Pulmonary artery endothelial cell (primary cell): ENCODE measurements around the gene PARD3. TPM values are rescaled to one million over a fixed set of nuclear protein-coding genes. Genes with fewer than 3 reads are reported as not detected.
A peak's percentile ranks its signal among the peaks of the same experiment; 100 is the strongest.
"Not testable (repeated sequence)": the region's sequence is repeated elsewhere in the genome, so short reads cannot be mapped to it uniquely, and the experiment has no call there.

Experiments
- DNase-seq: peaks from one replicate; pipeline ENCODE4 v3.0.0-alpha.2; 2011; ENCODE audit warnings: low read depth, low spot score
- total RNA-seq: library from RNA; depleted of rRNA; stranded (reverse); fragments of >200 nt; gene quantifications from 2 replicates; pipeline ENCODE4 v1.2.3, GENCODE V29; 2014

The PARD3 gene
- total RNA-seq, 1 donor from 2014 or later = 34.8 TPM

DNA sequence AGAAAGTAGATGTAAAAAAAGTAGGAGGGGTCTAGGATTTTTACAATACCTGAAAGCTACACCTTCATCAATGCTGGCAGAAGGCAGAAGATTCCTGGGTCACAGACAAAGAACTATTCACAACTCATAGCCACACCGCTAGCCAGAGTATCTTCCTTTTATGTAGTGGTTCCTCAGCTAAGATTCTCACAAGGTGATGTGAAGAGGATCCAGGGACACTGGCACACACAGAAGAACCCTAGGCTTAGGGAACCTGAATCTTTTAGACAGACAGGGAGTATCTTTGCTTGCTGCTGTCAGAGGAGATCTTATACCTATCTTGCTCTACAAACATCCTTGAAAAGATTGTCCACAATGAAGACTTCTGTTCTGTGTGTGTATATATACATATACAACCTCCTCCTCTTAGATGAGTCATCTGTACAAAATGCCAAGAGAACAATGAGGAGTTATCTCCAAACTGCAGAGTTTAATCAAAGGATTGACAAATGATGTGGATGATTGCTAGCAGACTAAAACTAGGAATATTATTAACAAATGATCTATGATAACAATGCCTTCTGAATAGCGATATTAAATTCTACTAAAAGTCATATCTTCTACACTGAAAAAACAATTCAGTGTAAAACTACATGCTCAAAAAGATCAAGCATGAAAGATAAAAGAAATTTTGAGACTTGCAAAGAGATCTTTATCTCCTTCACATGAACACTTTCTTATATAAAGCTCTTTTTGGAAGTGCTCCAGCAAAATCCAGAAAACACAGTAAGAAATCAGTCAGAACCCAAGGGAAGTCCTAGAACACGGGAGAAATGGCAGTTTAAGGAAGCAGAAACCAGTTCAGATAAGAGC, 409.3 kb downstream of the PARD3 start:
- DNase-seq = peak; percentile 46

- no peak for DNase-seq
These were observed 411.6 kb downstream of the PARD3 start for GRCh38 chr10:34403512-34403911.

GRCh38 chr10:34400075-34400474, 415.0 kb downstream of the PARD3 start:
- no peak for DNase-seq

DNA sequence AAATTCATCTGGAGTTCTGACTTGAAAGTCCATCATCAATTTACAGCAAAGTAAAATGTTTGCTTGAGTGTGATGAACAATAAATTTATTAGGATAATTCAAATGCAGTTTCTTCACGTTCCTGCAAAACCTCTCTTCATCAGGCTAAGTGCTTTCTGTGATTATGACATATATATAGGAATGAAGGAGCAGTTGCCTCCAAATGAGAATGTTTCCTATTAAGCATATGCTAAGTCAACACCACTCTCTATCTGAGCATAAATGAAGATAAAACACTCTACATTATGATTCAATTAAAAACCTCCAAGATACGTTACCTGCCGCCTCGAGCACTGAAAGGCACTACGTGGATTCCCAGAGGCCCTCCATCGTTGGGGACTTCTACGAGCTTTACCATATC, 416.1 kb downstream of the PARD3 start:
- DNase-seq = no peak

DNA sequence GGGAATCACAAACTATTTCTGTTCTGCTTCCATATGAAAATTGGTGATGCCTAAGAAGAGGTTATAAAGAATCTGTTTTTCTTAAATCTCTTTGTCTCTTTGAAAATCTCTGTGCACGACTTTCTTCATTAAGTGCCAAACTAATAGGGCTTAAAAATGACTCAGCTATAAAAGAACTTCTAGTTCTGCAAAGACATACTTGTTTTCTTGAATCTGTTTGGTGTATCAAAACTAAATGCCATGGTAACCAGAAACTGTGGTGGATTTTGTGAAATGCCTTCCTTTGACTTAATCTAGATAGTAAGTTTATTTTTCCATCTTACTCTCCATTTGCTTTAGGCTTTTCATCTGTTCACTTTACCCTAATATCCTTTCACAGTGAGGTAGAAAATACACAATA, 417.8 kb downstream of the PARD3 start:
- DNase-seq = no peak

DNA sequence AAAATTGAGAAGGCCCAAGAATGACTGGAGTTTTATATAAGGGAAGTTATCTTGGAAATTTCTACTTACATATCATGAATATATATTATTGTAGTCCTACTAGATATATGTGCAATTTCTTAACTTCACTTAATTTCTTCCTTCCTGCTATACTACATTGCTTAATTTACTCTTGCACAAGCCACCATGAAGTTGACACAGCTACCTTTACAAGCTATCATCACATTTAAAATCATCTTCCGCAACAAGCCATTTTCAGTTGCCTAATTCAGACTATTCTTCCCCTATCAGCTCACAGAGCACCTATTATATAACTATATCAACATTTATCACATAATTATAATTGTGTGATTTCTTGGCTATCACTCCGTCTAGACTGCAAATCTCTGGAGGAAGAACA, 418.4 kb downstream of the PARD3 start:
- DNase-seq = no peak

- no peak for DNase-seq
These were observed 422.4 kb downstream of the PARD3 start for GRCh38 chr10:34392641-34393170.

- DNase-seq = not testable (repeated sequence)
These were observed 423.9 kb downstream of the PARD3 start for GRCh38 chr10:34391168-34391567.

GRCh38 chr10:34389801-34390200, 425.3 kb downstream of the PARD3 start:
- no peak for DNase-seq

DNA sequence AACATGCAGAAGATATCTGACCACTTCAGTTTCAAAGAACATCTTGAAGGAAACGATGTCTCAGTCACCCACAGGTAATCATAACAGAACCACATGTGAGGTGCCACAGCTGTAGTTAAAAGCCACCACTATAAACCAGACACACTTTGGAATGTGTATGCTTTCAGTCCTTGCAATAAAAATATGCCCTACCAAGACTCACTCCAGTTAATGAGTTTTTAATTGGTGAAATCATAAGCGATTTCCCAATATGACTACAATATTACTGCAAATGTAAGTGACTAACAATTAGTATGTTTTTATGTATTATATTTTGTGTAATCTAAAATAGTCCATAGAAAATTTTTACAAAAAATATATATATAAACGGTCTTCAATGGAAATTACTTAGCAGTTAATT, 428.2 kb downstream of the PARD3 start:
- DNase-seq = no peak

GRCh38 chr10:34384372-34384771, 430.7 kb downstream of the PARD3 start:
- no peak for DNase-seq

- DNase-seq = no peak
These were observed 432.5 kb downstream of the PARD3 start for GRCh38 chr10:34382626-34383025.

DNA sequence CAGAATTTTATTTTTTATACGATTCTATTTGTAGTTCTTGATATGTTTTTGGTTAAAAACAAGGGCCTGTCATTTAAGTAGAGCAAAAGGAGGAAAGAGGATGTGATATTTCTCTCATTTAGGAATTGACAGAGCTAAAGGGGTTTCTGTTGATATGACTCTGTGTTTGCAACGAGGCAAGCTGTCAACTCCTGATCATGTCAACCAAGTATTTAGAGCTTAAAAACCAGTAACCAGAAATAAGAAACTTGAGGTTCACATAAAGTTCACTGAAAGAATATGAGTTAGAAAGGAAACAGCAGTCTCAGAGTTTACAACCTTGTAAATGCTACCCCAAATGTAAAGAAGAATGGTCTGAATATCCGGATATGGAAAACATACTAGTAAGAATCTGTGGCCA, 434.2 kb downstream of the PARD3 start:
- no peak for DNase-seq

- DNase-seq = no peak
These were observed 436.8 kb downstream of the PARD3 start for GRCh38 chr10:34378297-34378696.

- DNase-seq = no peak
These were observed 437.3 kb downstream of the PARD3 start for GRCh38 chr10:34377833-34378232.

DNA sequence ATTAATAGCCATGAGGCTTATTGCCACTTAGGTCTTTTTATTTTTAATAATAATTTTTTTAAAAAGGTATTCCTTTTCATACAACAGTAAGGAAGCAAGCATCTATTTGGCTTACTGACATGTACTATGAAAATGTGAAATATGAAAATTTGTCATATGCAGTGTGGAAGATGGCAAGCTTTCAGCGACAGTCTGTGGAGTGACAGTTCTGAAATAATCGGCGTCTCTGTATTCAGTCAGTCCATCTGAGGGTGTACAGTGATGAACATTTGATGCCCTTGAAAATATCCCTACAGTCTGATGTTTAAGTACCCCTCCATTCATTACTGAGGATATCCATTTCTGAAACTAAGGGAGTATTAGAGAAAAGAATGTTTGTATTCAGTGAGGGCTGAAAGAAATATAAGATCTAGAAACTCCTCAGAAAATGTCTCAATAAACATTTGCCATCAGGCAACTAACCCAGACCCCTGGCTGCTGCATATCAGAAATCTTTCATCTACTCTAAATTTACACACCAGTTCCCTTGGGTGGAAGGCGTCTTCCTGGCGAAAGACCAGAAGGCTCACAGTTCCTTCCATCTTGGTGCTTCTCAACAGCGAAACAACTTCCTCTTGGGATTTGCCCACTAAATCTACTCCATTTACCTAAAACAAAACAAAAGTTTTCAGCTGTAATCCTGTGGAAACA, 440.6 kb downstream of the PARD3 start:
- DNase-seq = no peak

DNA sequence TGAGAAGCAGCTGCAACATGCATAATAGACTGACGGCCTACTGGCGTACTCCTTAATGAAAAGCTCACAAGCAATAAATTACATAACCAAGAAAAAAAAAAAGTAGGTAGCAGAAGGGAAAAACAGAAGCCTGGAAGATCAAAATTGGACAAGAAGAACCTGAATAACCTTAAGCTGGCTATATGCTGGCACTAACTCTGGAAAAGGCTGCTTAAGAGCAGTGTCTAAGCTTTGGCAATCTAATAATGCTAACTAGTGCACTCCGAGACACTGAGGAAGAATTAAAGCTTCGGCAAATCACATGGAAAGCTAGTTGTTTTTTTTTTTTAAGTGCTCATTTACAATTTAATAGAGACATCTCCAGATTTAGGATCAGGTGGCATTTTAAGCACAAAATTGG, 441.9 kb downstream of the PARD3 start:
- no peak for DNase-seq

GRCh38 chr10:34372509-34372908, 442.6 kb downstream of the PARD3 start:
- no peak for DNase-seq

DNA sequence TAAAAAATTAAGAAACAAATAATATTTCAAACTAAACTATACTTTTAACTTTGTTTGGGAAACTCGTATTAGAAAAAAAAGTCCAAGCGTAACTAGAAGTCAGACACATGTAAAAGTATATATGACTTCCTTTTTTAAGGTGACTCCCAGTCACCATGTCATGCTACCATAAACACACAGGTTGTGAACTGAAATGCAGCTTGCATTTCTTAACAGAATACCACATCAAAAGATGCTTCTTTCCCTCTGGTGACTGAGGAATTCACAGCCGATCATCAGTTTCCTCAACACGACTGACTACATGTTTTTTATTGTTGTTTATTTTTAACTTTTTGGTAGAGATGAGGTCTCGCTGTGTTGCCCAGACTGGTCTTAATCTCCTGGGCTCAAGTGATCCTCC, 445.0 kb downstream of the PARD3 start:
- no peak for DNase-seq

GRCh38 chr10:34369120-34369519, 446.0 kb downstream of the PARD3 start:
- no peak for DNase-seq

DNA sequence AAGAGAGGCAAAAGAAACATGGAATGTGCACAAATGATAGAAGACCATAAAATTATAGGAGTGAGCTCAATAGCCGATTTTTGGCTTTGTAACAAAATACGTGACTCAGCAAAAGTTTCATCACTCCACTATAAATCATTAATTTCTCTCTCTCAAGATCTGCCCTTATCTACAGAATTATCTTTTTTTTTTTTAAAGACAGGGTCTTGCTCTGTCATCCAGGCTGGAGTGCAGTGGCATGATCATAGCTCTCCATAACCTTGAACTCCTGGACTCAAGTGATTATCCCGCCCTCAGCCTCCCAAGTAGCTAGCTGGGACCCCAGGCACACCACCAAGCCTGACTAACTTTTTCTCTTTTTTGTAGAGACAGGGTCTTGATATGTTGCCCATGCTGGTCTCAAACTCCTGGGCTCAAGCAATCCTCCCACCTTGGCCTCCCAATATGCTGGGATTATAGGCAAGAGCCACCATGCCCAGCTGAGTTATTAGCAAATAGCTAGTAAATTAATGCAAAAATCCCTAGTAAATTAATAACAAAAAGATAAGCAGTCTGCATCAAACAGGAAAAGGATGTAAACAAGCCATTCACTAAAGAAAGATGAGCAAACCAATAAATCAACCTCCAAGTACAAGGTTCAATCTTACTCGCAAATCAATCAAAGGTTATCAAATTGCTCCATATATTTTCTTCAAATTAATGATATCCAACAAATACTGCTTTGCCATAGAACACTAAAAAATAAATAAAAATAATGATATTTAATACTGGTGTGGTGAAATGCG, 450.7 kb downstream of the PARD3 start:
- DNase-seq = no peak

DNA sequence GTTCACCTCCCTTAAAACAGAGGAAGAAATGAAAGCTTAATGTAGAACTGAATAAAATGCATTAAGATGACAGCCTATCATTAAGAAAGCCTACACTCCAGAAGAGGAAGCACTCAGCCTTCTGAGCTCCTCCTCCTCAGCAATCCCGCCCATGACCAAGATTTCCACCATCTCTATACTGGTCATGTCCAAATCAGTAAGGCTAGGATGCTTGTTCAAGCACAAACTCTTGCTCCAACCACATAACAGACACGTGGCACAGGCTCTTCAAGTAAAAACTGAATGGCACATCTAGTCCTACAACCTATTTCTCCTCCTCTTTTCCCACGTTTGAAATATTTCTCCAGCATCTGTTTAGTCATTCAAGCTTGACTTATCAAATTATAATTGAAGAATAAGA, 454.1 kb downstream of the PARD3 start:
- no peak for DNase-seq
